ENCODE data around the gene HLA-DMA. TPM values are rescaled to one million over a fixed set of nuclear protein-coding genes. Genes with fewer than 3 reads are reported as not detected.
A peak's percentile ranks its signal among the peaks of the same experiment; 100 is the strongest.

HLA-DMA gene
- total and polyA plus RNA-seq, 2 of the 13 experiments (the other 11 are each of a cell fraction or from before 2014, with no cell fraction given) = 0.70 to 0.71 TPM

- POLR2A ChIA-PET = interaction anchor here (0.7 to 10.5 kb wide), 8 partner anchors 9 to 355 kb away, joined by 3 to 305 read pairs (median 38); partner anchors contain the start of genes HLA-DMA, PSMB9, TAP1 and ZBTB22
- CTCF ChIA-PET (ENCODE audit: low intra/inter-chr PET ratio, low total read pairs) = interaction anchor here (1.3 to 2.1 kb wide), 2 partner anchors 16 to 35 kb away, joined by 3 to 12 read pairs; partner anchors contain the start of gene HLA-DMA
- Histone ChIP-seq H3K4me2 (ENCODE audit: low read depth, low read length) (peak within 1 kb of the TSS; percentile 99), H3K4me1 (ENCODE audit: insufficient read depth, low read length) (peaks cover 39% of the 10 kb centered on the region), H3K9me3 (ENCODE audit: low read length) (no peaks in the 10 kb centered on the region), H2AFZ (ENCODE audit: low read length) (no peak within 1 kb of the TSS), H4K20me1 (ENCODE audit: insufficient read depth, low read length) (peaks cover 12% of the 10 kb centered on the region), H3K27ac (ENCODE audit: extremely low read length, insufficient read depth, low read length) (peak within 1 kb of the TSS; percentile 99), H3K79me2 (ENCODE audit: insufficient read depth, low read length) (peaks cover 52% of the 10 kb centered on the region), H3K9ac (ENCODE audit: insufficient read depth, low read depth, low read length) (peak within 1 kb of the TSS; percentile 100), H3K27me3 (ENCODE audit: control insufficient read depth in 1 of 2, insufficient read depth in 2 of 2, low read length in 2 of 2) (peaks cover 0 to under 1% of the 10 kb centered on the region in 2 experiments; a peak in 1 of 5 replicates), H3K36me3 (replicated peaks in 1 of 2; ENCODE audit: control insufficient read depth in 1 of 2, insufficient read depth in 2 of 2, low read length in 2 of 2) (peaks cover 6 to 10% of the 10 kb centered on the region in 2 experiments; a peak in 3 of 5 replicates), H3K4me3 (replicated peaks in 1 of 3; ENCODE audit: insufficient read depth in 1 of 3, low read depth in 2 of 3, low read length in 3 of 3) (peak within 1 kb of the TSS; percentile 75 to 96 (median 78))
- intact Hi-C loops (cut with micrococcal nuclease; ENCODE audit: unreplicated experiment) = loop anchor here (5.0 kb wide), 1 partner anchor 81 kb away; no protein-coding TSS in a partner anchor
- 0% methylated on average over 37 of the region's 62 CpGs for WGBS (ENCODE audit: low lambda C conversion rate)
- peak; percentile 63 for FAIRE-seq
- DNase-seq (ENCODE audit: low spot score) = peak; percentile 98
- ATAC-seq = peak; percentile 54
- TSS peak; percentile 58 for BruUV-seq (replicated peaks)
- in situ Hi-C loops (cut with HindIII; ENCODE audit: extremely low pct_ligation_motif_present, low pct_unique_long_range_greater_than_20kb) = loop anchor here (25.0 kb wide), 1 partner anchor 1056 kb away; the partner anchor contains the start of gene ZBTB12
- no peak for TF ChIP-seq TBP (CRISPR knock-in tag; IDR thresholded peaks at IDR 0.05)
- peak; percentile 70; the same call in 1 of the 2 replicates for TF ChIP-seq ZMYM3 (CRISPR knock-in tag; IDR thresholded peaks at IDR 0.05)
- peak; percentile 46; the same call in 1 of the 2 replicates for TF ChIP-seq ZNF777 (CRISPR knock-in tag; IDR thresholded peaks at IDR 0.05)
- TF ChIP-seq ESRRA (CRISPR knock-in tag; IDR thresholded peaks at IDR 0.05; ENCODE audit: low read depth) = peak; percentile 76; the same call in 1 of the 2 replicates
- TF ChIP-seq ZNF782 (CRISPR knock-in tag; IDR thresholded peaks at IDR 0.05; ENCODE audit: borderline replicate concordance) = peak; percentile 98
- TF ChIP-seq SP140L (CRISPR knock-in tag; IDR thresholded peaks at IDR 0.05; ENCODE audit: borderline replicate concordance) = no peak
- TF ChIP-seq ETS1 (CRISPR knock-in tag; IDR thresholded peaks at IDR 0.05) = no peak
- 0 out of 2 replicates have a peak, but pooled peaks have one; percentile 26 for TF ChIP-seq ZNF335 (CRISPR knock-in tag; IDR thresholded peaks at IDR 0.05)
- no peak; the same call in 1 of the 2 replicates for TF ChIP-seq ZNF710 (CRISPR knock-in tag; IDR thresholded peaks at IDR 0.05; ENCODE audit: borderline replicate concordance)
- TF ChIP-seq ZNF547 (CRISPR knock-in tag; IDR thresholded peaks at IDR 0.05) = peak; percentile 97
- 0 out of 2 replicates have a peak, but pooled peaks have one; percentile 69 for TF ChIP-seq KDM4B (CRISPR knock-in tag; IDR thresholded peaks at IDR 0.05)
- TF ChIP-seq ZC3H4 (CRISPR knock-in tag; IDR thresholded peaks at IDR 0.05; ENCODE audit: borderline replicate concordance) = no peak
- TF ChIP-seq MTF1 (CRISPR knock-in tag; IDR thresholded peaks at IDR 0.05) = peak; percentile 51; the same call in 1 of the 2 replicates
- TF ChIP-seq ZFP90 (CRISPR knock-in tag; IDR thresholded peaks at IDR 0.05; ENCODE audit: borderline replicate concordance) = peak; percentile 94; the same call in 1 of the 2 replicates
- TF ChIP-seq PAX8 (CRISPR knock-in tag; IDR thresholded peaks at IDR 0.05; ENCODE audit: borderline replicate concordance) = peak; percentile 39; the same call in 1 of the 2 replicates
- TF ChIP-seq ZNF614 (CRISPR knock-in tag; IDR thresholded peaks at IDR 0.05; ENCODE audit: borderline replicate concordance) = peak; percentile 93; the same call in 1 of the 2 replicates
- peak; percentile 97 for TF ChIP-seq ZNF746 (CRISPR knock-in tag; IDR thresholded peaks at IDR 0.05)
- peak; percentile 93 for TF ChIP-seq E2F5 (CRISPR knock-in tag; conservative IDR thresholded peaks at IDR 0.05)
These were observed 15.4 kb upstream of the HLA-DMA start, which contains the start of gene BRD2 for GRCh38 chr6:32968093-32968866. Gene BRD2, plus strand, starts transcription at chr6:32968594. Its CDS starts 4,305 bp downstream, at chr6:32972899.
